HepG2 (cell line): ENCODE measurements around the gene TAF7. TPM values are rescaled to one million over a fixed set of nuclear protein-coding genes. Genes with fewer than 3 reads are reported as not detected.

Experiments used
- ARNT ChIP-seq: fragments of 450-650 bp; IDR thresholded peaks from 2 replicates; pipeline ENCODE4 v1.6.1; 2017
- BCLAF1 ChIP-seq: fragments of 450-650 bp; IDR thresholded peaks from 2 replicates; pipeline ENCODE4 v1.6.1; 2017; ENCODE audit warnings: mild to moderate bottlenecking
- CBX5 ChIP-seq: sonication (generic); formaldehyde crosslinking; IDR thresholded peaks from 2 replicates; pipeline ENCODE4 v1.4.0; 2020; ENCODE audit warnings: missing genetic modification reagents, borderline replicate concordance
- HNF4A ChIP-seq: sonication (generic); formaldehyde crosslinking; IDR thresholded peaks from 2 replicates; pipeline ENCODE4 v1.4.0; 2020; ENCODE audit warnings: missing genetic modification reagents
- HNRNPK ChIP-seq: fragments of 200-400 bp; formaldehyde crosslinking; IDR thresholded peaks from 2 replicates; pipeline ENCODE4 v1.6.1; 2018; ENCODE audit warnings: low read length, low read depth, moderate library complexity, mild to moderate bottlenecking; ENCODE audit not compliant: poor library complexity, severe bottlenecking
- KAT7 ChIP-seq: IDR thresholded peaks from 2 replicates; pipeline ENCODE4 v1.6.1; 2018; ENCODE audit warnings: borderline replicate concordance, missing compliant biosample characterization
- NR0B2 ChIP-seq: sonication (generic); formaldehyde crosslinking; IDR thresholded peaks from 2 replicates; pipeline ENCODE4 v1.4.0; 2020; ENCODE audit warnings: mild to moderate bottlenecking, missing genetic modification reagents
- POLR2AphosphoS5 ChIP-seq: IDR thresholded peaks from 2 replicates; pipeline ENCODE4 v1.6.1; 2012; ENCODE audit warnings: low read depth, low read length
- SNAPC4 ChIP-seq: sonication (generic); formaldehyde crosslinking; IDR thresholded peaks from 2 replicates; pipeline ENCODE4 v1.4.0; 2020; ENCODE audit warnings: mild to moderate bottlenecking, missing genetic modification reagents
- STAT5B ChIP-seq: sonication (generic); formaldehyde crosslinking; IDR thresholded peaks from 2 replicates; pipeline ENCODE4 v1.4.0; 2020; ENCODE audit warnings: missing genetic modification reagents
- THRA ChIP-seq: sonication (generic); formaldehyde crosslinking; IDR thresholded peaks from 2 replicates; pipeline ENCODE4 v1.4.0; 2020; ENCODE audit warnings: missing genetic modification reagents, borderline replicate concordance
- TSC22D2 ChIP-seq: sonication (generic); formaldehyde crosslinking; IDR thresholded peaks from 2 replicates; pipeline ENCODE4 v1.5.1; 2020; ENCODE audit warnings: missing genetic modification reagents, mild to moderate bottlenecking, borderline replicate concordance
- ZFP36L1 ChIP-seq: sonication (generic); formaldehyde crosslinking; IDR thresholded peaks from 2 replicates; pipeline ENCODE4 v1.8.0; 2022; ENCODE audit warnings: mild to moderate bottlenecking, missing genetic modification reagents, moderate library complexity
- ZFP62 ChIP-seq: sonication (generic); formaldehyde crosslinking; IDR thresholded peaks from 2 replicates; pipeline ENCODE4 v1.4.0; 2020; ENCODE audit warnings: missing genetic modification reagents
- ZFYVE20 ChIP-seq: sonication (generic); formaldehyde crosslinking; IDR thresholded peaks from 2 replicates; pipeline ENCODE4 v1.8.0; 2023; ENCODE audit warnings: low read depth, mild to moderate bottlenecking, moderate library complexity, missing genetic modification reagents, borderline replicate concordance
- ZNF256 ChIP-seq: sonication (generic); formaldehyde crosslinking; conservative IDR thresholded peaks from 2 replicates; pipeline ENCODE4 v1.4.0; 2020; ENCODE audit warnings: missing genetic modification reagents
- ZNF317 ChIP-seq: sonication (generic); formaldehyde crosslinking; IDR thresholded peaks from 2 replicates; pipeline ENCODE4 v1.5.0; 2020; ENCODE audit warnings: mild to moderate bottlenecking, missing genetic modification reagents
- ZNF766 ChIP-seq: sonication (generic); formaldehyde crosslinking; IDR thresholded peaks from 2 replicates; pipeline ENCODE4 v1.5.0; 2020; ENCODE audit warnings: missing genetic modification reagents, borderline replicate concordance
- ZNF850 ChIP-seq: sonication (generic); formaldehyde crosslinking; conservative IDR thresholded peaks from 2 replicates; pipeline ENCODE4 v1.9.0; 2021; ENCODE audit warnings: mild to moderate bottlenecking, missing genetic modification reagents
- polyA plus RNA-seq, 8 experiments: library from polyadenylated mRNA; depleted of rRNA in 3 of 8; stranded (reverse) in 7 of 8; unstranded in 1 of 8; fragments of >200 nt; fragmentation: Illumina TruSeq in 4 of 8; extraction: Trizol in 4 of 8; gene quantifications; 2 replicates each; pipeline versions ENCODE4 v1.2.1 to v1.2.3, GENCODE V29; 2011 to 2016; ENCODE audit warnings: low read depth in 4 of 8, missing spikeins in 1 of 8, mixed read lengths in 1 of 8; ENCODE audit not compliant: insufficient read depth in 1 of 8
- total RNA-seq, 5 experiments: library from RNA; depleted of rRNA; stranded (reverse); fragments of >200 nt; fragmentation: Illumina TruSeq; extraction: Trizol; gene quantifications; 2 replicates each; pipeline ENCODE4 v1.2.3, GENCODE V29; 2016; ENCODE audit warnings: low read depth in 1 of 5

TAF7 gene
- total and polyA plus RNA-seq, 2 of the 13 experiments (the other 11 are each of a cell fraction or from before 2014, with no cell fraction given), result 41.6 to 61.5 TPM

GRCh38 chr5:141320225-141321169 lies at the start of gene TAF7 (continued):
- TF ChIP-seq NR0B2 (CRISPR knock-in tag), result peak; percentile 16; the same call in 1 of the 2 replicates
- no peak for TF ChIP-seq HNF4A (CRISPR knock-in tag)
- TF ChIP-seq ARNT, result no peak
- TF ChIP-seq SNAPC4, result peak; percentile 71; the same call in 1 of the 2 replicates
- TF ChIP-seq ZFP36L1 (CRISPR knock-in tag), result peak; percentile 76
- no peak for TF ChIP-seq STAT5B (CRISPR knock-in tag)
- peak; percentile 30; the same call in 1 of the 2 replicates for TF ChIP-seq KAT7 (CRISPR knock-in tag)
- no peak for TF ChIP-seq TSC22D2 (CRISPR knock-in tag)
- no peak for TF ChIP-seq ZFYVE20 (CRISPR knock-in tag)
- no peak for TF ChIP-seq ZNF256
- TF ChIP-seq ZNF850 (CRISPR knock-in tag), result peak; percentile 90
- TF ChIP-seq ZNF317 (CRISPR knock-in tag), result peak; percentile 67
- peak; percentile 92 for TF ChIP-seq POLR2AphosphoS5
- no peak for TF ChIP-seq BCLAF1
- no peak for TF ChIP-seq HNRNPK
- TF ChIP-seq CBX5 (CRISPR knock-in tag), result peak; percentile 26; the same call in 1 of the 2 replicates
- no peak for TF ChIP-seq ZFP62 (CRISPR knock-in tag)
- TF ChIP-seq ZNF766 (CRISPR knock-in tag), result no peak; the same call in 1 of the 2 replicates
- TF ChIP-seq THRA (CRISPR knock-in tag), result 0 out of 2 replicates have a peak, but pooled peaks have one; percentile 11
